DMS53 treated with DMSO at 0.1 percent for 48 hours (cell line): ENCODE measurements around the gene ANKRD24.
"Not testable (repeated sequence)": the region's sequence is repeated elsewhere in the genome, so short reads cannot be mapped to it uniquely, and the experiment has no call there.

Source experiments
- DNase-seq: peaks from one replicate; lab custom pipeline; 2025; ENCODE audit not compliant: unreplicated experiment; lab: John Stamatoyannopoulos, UW

Gene ANKRD24

GRCh38 chr19:4267101-4267900 is 84.8 kb downstream of the ANKRD24 start:
- no peak for DNase-seq

DNA sequence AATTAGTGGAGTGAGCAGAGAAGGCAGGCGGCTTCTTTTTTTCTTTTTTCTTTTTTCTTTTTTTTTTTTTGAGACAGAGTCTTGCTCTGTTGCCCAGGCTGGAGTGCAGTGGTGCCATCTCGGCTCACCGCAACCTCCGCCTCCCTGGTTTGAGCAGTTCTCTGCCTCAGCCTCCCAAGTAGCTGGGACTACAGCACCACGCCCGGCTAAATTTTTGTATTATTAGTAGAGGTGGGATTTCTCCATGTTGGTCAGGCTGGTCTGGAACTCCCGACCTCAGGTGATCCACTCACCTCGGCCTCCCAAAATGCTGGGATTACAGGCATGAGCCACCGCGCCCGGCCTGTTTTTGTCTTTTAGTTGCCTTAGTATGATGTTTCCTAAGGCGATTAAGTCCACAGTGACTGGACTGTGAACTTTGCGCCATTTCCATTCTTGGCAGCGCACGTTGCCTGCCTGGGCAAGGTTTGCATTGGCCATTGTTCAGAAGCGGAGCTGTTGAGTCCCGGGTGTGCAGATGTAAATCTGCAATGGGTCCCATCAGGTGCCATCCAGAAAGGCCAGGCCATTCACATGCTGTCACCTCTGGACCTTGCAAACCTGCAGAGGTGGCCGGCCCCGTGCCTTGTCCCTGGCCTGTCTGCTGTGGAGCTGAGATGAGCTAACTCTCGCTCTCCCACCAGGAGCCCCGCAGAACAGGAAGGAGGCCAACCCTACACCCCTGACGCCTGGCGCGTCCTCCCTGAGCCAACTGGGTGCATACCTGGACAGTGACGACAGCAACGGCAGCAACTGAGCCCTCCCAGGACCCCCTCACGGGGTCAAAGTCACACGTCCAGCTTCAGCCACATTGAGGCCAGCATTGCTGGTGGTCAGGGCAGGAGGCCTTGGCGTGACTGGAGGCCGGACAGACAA is 85.7 kb downstream of the ANKRD24 start:
- DNase-seq, result no peak

- no peak for DNase-seq
Measured at GRCh38 chr19:4268816-4269430, 86.4 kb downstream of the ANKRD24 start.

DNA sequence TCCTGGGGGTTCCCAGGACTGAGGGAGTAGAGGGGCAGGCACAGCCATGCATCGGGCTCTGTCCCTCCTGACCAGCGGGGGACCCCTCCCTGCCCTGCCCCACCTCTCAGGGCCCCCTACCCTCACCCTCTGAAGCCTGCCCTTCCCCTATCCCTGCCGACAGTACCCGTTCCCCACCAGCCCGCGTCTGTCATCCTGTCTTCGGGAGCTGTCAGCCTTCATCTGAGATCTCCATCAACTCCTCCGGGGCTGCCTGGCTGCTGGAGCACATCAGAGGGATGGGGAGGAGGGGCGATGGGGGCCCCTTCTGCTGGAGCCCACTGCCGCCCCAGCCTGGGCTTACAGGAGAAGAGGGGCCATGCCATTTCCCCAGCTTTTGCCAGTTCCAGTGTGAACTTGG is 90.4 kb downstream of the ANKRD24 start:
- no peak for DNase-seq

- DNase-seq, result not testable (repeated sequence)
Measured at GRCh38 chr19:4274321-4274686, 91.8 kb downstream of the ANKRD24 start.
